Stimulated activated CD8-positive, alpha-beta memory T cell treated with anti-CD3 and anti-CD28 coated beads, Interleukin-12 subunit alpha, Interleukin-12 subunit beta, amount 100 ng/mL, for 24 hours (primary cell): ENCODE data around the gene ARHGEF10L.
"Not testable (repeated sequence)": the region's sequence is repeated elsewhere in the genome, so short reads cannot be mapped to it uniquely, and the experiment has no call there.

Experiments
- DNase-seq: peaks from one replicate; pipeline ENCODE4 v3.0.0-alpha.2; 2020; ENCODE audit errors: extremely low read depth

The ARHGEF10L gene

GRCh38 chr1:17539477-17540254, at the start of gene ARHGEF10L:
TSS of gene ARHGEF10L (plus strand) at chr1:17539698. CDS start at chr1:17580596, 40,898 bp downstream.
- no peak for DNase-seq

- not testable (repeated sequence) for DNase-seq
These were observed 49.6 kb upstream of the ARHGEF10L start for GRCh38 chr1:17489768-17490417.

DNA sequence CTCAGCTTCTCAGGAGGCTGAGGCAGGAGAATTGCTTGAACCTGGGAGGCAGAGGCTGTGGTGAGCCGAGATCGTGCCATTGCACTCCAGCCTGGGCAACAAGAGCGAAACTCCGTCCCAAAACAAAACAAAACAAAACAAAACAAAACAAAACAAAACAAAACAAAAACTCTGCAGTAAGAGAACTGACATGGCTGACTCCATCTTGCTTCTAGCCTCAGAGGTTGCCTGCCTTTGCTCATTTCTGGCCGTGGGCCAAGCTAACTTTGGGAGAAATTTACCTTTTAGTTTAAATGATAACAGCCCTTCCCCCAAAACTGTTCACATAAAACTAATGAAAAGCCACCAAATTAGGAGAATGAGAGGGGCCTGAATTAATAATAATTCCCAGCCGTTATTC, 48.8 kb upstream of the ARHGEF10L start:
- not testable (repeated sequence) for DNase-seq

- DNase-seq, result peak; percentile 23
These were observed 45.3 kb upstream of the ARHGEF10L start for GRCh38 chr1:17494114-17494729.

DNA sequence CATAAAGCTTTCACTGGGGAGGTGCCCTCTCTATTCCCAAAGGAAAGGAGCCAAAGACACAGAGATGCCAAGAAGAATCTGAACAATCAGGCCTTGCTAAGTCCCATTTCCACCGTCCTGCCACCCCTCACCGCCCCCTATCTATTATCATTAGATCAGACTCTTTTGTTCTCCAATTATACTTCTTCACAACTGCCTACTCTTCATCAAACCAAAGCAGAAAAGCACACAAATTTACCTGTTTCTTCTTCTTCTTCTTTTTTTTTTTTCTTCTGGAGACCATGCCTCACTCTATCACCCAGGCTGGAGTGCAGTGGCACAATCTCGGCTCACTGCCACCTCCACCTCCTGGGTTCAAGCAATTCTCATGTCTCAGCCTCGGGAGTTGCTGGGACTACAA, 43.1 kb upstream of the ARHGEF10L start:
- DNase-seq, result no peak

- no peak for DNase-seq
These were observed 41.3 kb upstream of the ARHGEF10L start for GRCh38 chr1:17498214-17498613.

DNA sequence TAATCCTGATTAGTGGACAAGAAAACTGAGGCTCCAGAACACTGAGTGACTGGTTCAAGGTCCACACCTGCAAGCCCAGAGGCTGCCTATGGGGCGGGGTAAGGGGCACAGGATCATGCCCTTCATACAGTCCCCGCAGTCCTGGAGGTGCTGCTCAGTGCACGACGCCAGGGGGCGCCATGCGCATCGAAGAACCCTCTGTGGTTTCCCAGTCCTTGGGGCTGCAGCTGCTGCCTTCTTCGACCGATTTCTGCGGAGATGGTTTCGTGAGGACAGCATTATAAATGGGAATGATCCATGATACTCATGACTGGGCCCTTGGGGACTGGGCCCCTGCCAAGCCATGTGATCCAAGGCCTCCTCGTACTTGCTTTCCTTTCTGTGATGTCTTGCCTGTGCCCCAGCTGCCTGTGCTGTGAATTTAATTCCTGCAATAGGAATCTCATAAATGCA, 37.1 kb upstream of the ARHGEF10L start:
- no peak for DNase-seq

- no peak for DNase-seq
These were observed 36.4 kb upstream of the ARHGEF10L start for GRCh38 chr1:17503146-17503545.

DNA sequence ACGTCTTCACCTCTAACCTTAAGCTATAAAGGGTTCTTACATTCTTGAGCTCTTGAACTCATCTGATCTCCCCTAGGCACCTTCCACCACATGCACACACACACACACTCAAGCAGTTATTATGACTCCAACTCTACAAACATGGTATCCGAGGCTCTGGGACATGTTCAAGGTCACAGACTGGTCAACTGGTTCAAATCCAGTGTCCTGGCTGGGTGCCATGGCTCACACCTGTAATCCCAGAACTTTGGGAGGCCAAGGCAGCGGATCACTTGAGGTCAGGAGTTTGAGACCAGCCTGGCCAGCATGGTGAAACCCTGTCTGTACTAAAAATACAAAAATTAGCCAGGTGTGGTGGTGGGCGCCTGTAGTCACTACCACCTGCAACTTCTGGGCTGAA, 32.3 kb upstream of the ARHGEF10L start:
- DNase-seq, result not testable (repeated sequence)

DNA sequence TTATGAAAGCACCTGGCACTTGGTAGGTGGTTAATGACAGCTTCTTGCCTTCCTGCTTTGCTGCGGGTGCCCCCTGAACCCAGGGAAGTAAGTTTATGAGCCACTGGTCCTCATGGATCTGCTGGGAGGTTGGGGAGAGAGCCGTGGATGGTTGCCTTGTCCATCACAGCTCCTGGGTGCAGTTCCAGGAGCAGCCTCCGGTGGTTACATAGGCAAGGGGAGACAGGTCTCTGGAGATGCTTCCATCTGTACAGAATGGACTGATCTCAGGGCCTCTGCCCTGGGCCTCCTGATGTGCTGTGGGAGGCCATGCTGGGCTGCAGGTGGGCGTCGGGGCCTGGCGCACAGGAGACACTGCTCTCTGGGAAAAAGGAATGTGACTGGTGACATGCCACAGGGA, 31.6 kb upstream of the ARHGEF10L start:
- no peak for DNase-seq

- DNase-seq, result no peak
These were observed 30.1 kb upstream of the ARHGEF10L start for GRCh38 chr1:17509363-17509762.

GRCh38 chr1:17510138-17510537, 29.4 kb upstream of the ARHGEF10L start:
- DNase-seq, result no peak

- DNase-seq, result no peak
These were observed 28.3 kb upstream of the ARHGEF10L start for GRCh38 chr1:17511188-17511587.

DNA sequence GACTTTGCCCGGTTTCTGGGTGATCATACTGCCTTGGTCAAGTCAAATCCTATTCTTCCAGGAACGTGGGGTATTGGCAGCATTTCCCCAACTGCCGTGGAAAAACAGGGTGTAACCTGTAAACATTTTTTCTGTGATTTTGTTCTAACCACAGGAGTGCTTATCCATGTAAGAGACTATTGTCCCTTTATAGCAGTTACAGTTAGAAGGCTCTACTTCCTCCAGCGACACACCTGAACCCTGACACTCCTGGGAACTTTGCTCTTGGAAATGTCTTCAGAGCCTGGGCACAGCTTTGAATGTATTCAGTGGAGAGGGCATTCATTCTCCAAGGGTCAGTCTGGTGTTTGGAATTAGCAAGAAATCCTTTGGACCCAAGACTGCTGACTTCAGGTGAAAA, 26.4 kb upstream of the ARHGEF10L start:
- DNase-seq, result no peak

GRCh38 chr1:17514776-17515175, 24.7 kb upstream of the ARHGEF10L start:
- no peak for DNase-seq

GRCh38 chr1:17515902-17516301, 23.6 kb upstream of the ARHGEF10L start:
- no peak for DNase-seq

GRCh38 chr1:17516303-17517214, 22.9 kb upstream of the ARHGEF10L start:
- no peak for DNase-seq

- no peak for DNase-seq
These were observed 19.5 kb upstream of the ARHGEF10L start for GRCh38 chr1:17520041-17520440.

DNA sequence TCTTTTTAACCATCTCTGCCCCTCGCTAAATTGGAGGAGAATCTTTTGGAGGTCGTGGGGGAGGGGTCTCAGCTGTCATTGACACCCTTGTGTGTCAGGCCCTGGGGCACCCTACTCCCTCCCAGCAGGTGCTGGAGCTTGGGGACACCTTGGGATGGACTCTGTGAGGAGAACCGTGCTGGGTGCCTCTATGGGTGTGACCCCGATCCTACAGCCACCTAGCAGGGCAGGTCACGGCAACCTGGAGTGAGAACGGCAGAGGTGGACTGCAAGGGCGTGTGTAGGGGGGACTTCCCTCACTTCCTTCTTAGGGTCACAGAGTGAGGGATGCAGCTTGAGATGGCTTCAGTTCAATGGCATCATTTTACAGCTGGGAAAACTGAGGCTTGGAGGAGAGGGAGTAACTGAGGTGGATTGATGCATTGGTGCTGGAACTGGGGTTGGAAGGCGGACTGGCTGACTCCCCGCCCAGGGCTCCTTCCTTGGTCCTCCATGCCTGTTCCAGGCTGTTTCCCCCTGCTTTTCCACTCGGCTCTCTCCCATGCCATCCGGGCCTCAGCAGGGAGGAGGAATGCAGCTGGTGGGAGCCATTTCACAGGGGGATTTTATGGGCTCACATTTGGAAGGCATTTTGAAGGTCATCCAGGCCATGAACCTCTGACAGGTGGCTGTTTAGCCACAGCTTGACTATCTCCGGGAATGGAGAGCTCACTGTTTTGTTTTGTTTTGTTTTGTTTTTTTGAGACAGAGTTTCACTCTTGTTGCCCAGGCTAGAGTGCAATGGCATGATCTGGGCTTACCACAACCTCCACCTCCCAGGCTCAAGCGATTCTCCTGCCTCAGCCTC, 18.8 kb upstream of the ARHGEF10L start:
- DNase-seq, result no peak

- DNase-seq, result no peak
These were observed 17.4 kb upstream of the ARHGEF10L start for GRCh38 chr1:17521946-17522612.
